ENCODE measurements around the gene ERVH48-1.
"Not testable (repeated sequence)": the region's sequence is repeated elsewhere in the genome, so short reads cannot be mapped to it uniquely, and the experiment has no call there.

DNA sequence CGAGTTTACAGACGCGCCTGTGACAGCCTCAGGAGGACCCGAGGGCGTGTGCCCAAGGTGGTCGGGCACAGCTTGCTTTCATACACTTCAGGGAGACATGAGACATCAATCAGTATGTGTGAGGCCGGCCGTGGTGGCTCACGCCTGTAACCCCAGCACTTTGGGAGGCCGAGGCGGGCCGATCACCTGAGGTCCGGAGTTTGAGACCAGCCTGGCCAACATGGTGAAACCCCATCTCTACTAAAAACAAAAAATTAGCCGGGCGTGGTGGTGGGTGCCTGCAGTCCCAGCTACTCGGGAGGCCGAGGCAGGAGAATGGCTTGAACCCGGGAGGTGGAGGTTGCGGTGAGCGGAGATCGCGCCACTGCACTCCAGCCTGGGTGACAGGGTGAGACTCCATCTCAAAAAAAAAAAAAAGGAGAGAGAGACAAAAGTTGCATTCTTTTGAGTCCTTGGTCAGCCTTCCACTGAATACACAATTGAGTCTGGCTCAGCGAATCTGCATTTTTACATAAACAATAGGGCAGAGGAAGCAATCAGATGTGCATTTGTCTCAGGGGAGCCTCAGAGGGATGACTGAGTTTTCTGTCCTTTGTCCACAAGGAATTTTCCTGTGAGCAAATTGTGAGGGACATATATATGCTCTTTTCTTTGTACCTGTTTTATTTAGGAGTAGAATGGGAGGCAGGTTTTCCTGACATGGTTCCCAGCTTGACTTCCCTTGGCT lies 2.2 kb upstream of the ERVH48-1 start:
- TF ChIP-seq CTCF (conservative IDR thresholded peaks at IDR 0.05 in 1 of 2, IDR thresholded peaks at IDR 0.05 in 1 of 2; ENCODE audit: low read depth in 1 of 2, low read length in 2 of 2); EZH2 (IDR thresholded peaks at IDR 0.05; ENCODE audit: low read length, missing control alignments): not testable (repeated sequence)

Measured in fibroblast of lung (primary cell).